ENCODE measurements around the gene BCAR3. TPM values are rescaled to one million over a fixed set of nuclear protein-coding genes. Genes with fewer than 3 reads are reported as not detected.

Gene BCAR3
- total RNA-seq, 1 donor from 2014 or later, result 9.2 TPM

- TF ChIP-seq CTCF (IDR thresholded peaks at IDR 0.05; ENCODE audit: unreplicated experiment), result no peak
- H3K36me3 Mint-ChIP-seq, result no peaks in the 10 kb centered on the region
- no peaks in the 10 kb centered on the region for H3K27me3 Mint-ChIP-seq (ENCODE audit: low read depth)
- H3K4me1 Mint-ChIP-seq, result peaks cover 13% of the 10 kb centered on the region
- DNase-seq (ENCODE audit: low spot score in 2 of 2, unreplicated experiment in 2 of 2), result no peak
- no peak overlapping the region for H3K4me3 Mint-ChIP-seq
- no peak overlapping the region for H3K27ac Mint-ChIP-seq
- no peaks in the 10 kb centered on the region for H3K9me3 Mint-ChIP-seq
These were observed 8.7 kb upstream of the BCAR3 start for GRCh38 chr1:93690341-93690740.

GRCh38 chr1:93689521-93690223, 8.0 kb upstream of the BCAR3 start:
- peaks cover 13% of the 10 kb centered on the region for H3K4me1 Mint-ChIP-seq
- no peak for TF ChIP-seq CTCF (IDR thresholded peaks at IDR 0.05; ENCODE audit: unreplicated experiment)
- no peak for DNase-seq (ENCODE audit: low spot score in 2 of 2, unreplicated experiment in 2 of 2)
- no peaks in the 10 kb centered on the region for H3K36me3 Mint-ChIP-seq
- H3K9me3 Mint-ChIP-seq, result no peaks in the 10 kb centered on the region
- no peaks in the 10 kb centered on the region for H3K27me3 Mint-ChIP-seq (ENCODE audit: low read depth)
- no peak overlapping the region for H3K4me3 Mint-ChIP-seq
- H3K27ac Mint-ChIP-seq, result no peak overlapping the region

GRCh38 chr1:93687542-93687941, 5.9 kb upstream of the BCAR3 start:
- no peaks in the 10 kb centered on the region for H3K9me3 Mint-ChIP-seq
- H3K4me1 Mint-ChIP-seq, result peaks cover 12% of the 10 kb centered on the region
- no peak for TF ChIP-seq CTCF (IDR thresholded peaks at IDR 0.05; ENCODE audit: unreplicated experiment)
- no peak for DNase-seq (ENCODE audit: low spot score in 2 of 2, unreplicated experiment in 2 of 2)
- no peak overlapping the region for H3K4me3 Mint-ChIP-seq
- peaks cover 16% of the 10 kb centered on the region for H3K27me3 Mint-ChIP-seq (ENCODE audit: low read depth)
- H3K36me3 Mint-ChIP-seq, result no peaks in the 10 kb centered on the region
- H3K27ac Mint-ChIP-seq, result no peak overlapping the region

- Mint-ChIP-seq H3K4me3 (no peak overlapping the region), H3K4me1 (peaks cover 9% of the 10 kb centered on the region), H3K27me3 (ENCODE audit: low read depth) (peaks cover 21% of the 10 kb centered on the region), H3K27ac (no peak overlapping the region), H3K36me3 (no peaks in the 10 kb centered on the region), H3K9me3 (no peaks in the 10 kb centered on the region)
- TF ChIP-seq CTCF (IDR thresholded peaks at IDR 0.05; ENCODE audit: unreplicated experiment), result no peak
- DNase-seq (ENCODE audit: low spot score in 2 of 2, unreplicated experiment in 2 of 2), result no peak
These were observed 5.0 kb upstream of the BCAR3 start for GRCh38 chr1:93686504-93687250.

GRCh38 chr1:93685918-93686317, 4.3 kb upstream of the BCAR3 start:
- DNase-seq (ENCODE audit: low spot score in 2 of 2, unreplicated experiment in 2 of 2), result no peak
- peaks cover 21% of the 10 kb centered on the region for H3K27me3 Mint-ChIP-seq (ENCODE audit: low read depth)
- no peaks in the 10 kb centered on the region for H3K9me3 Mint-ChIP-seq
- H3K4me1 Mint-ChIP-seq, result peaks cover 9% of the 10 kb centered on the region
- H3K4me3 Mint-ChIP-seq, result no peak overlapping the region
- no peaks in the 10 kb centered on the region for H3K36me3 Mint-ChIP-seq
- no peak overlapping the region for H3K27ac Mint-ChIP-seq
- no peak for TF ChIP-seq CTCF (IDR thresholded peaks at IDR 0.05; ENCODE audit: unreplicated experiment)
